OCI-LY3 (cell line): ENCODE data around the gene RPN2.

Experiments used
- CTCF ChIP-seq: fragments of 200-600, 300-600 bp; sonication (generic); IDR thresholded peaks from 2 replicates; pipeline ENCODE4 v1.5.1; 2014; ENCODE audit warnings: antibody characterized with exemption, low read length, low read depth
- EZH2phosphoT487 ChIP-seq: fragments of 200-600 bp; shearing (Covaris generic); IDR thresholded peaks from 2 replicates; pipeline ENCODE4 v1.6.1; 2018; ENCODE audit warnings: antibody characterized with exemption, mixed run types, low read depth

- no peak for TF ChIP-seq CTCF
- TF ChIP-seq EZH2phosphoT487, result no peak
Observed at GRCh38 chr20:37190354-37191112, 11.4 kb downstream of the RPN2 start.
